ENCODE measurements around the gene PTCH2.
"Not testable (repeated sequence)": the region's sequence is repeated elsewhere in the genome, so short reads cannot be mapped to it uniquely, and the experiment has no call there.

GRCh38 chr1:44815926-44816325 lies 27.1 kb downstream of the PTCH2 start:
- TF ChIP-seq CREB5 (CRISPR knock-in tag; IDR thresholded peaks at IDR 0.05; ENCODE audit: low read depth); ZFP3 (CRISPR knock-in tag; IDR thresholded peaks at IDR 0.05); CSDC2 (CRISPR knock-in tag; IDR thresholded peaks at IDR 0.05); ZNF70 (CRISPR knock-in tag; IDR thresholded peaks at IDR 0.05); ARNTL (CRISPR knock-in tag; IDR thresholded peaks at IDR 0.05; ENCODE audit: borderline replicate concordance, low read depth): not testable (repeated sequence)
